SK-N-SH (cell line): ENCODE measurements around the gene TSPAN32.

Source experiments
- EP300 ChIP-seq, 2 experiments: IDR thresholded peaks; 2 replicates each; pipeline versions ENCODE4 v1.4.0 to v1.6.1; 2012; ENCODE audit warnings: borderline replicate concordance in 1 of 2, low read depth in 1 of 2, low read length in 1 of 2
- FOSL2 ChIP-seq: IDR thresholded peaks from 2 replicates; pipeline ENCODE4 v1.4.0; 2012; ENCODE audit warnings: low read depth, mild to moderate bottlenecking, moderate library complexity, borderline replicate concordance
- FOXJ3 ChIP-seq: sonication (generic); formaldehyde crosslinking; IDR thresholded peaks from 2 replicates; pipeline ENCODE4 v1.5.1; 2020; ENCODE audit warnings: mild to moderate bottlenecking, missing genetic modification reagents
- POLR2AphosphoS5 ChIP-seq: IDR thresholded peaks from 2 replicates; pipeline ENCODE4 v1.6.1; 2012; ENCODE audit warnings: low read depth, low read length
- TAF1 ChIP-seq: IDR thresholded peaks from 2 replicates; pipeline ENCODE4 v1.6.1; 2012; ENCODE audit warnings: low read depth, mild to moderate bottlenecking, low read length, moderate library complexity, borderline replicate concordance
- TEAD4 ChIP-seq: IDR thresholded peaks from 2 replicates; pipeline ENCODE4 v1.4.0; 2012; ENCODE audit warnings: mild to moderate bottlenecking, borderline replicate concordance; ENCODE audit not compliant: insufficient read depth
- TF ChIP-seq, protein P1 (sequence below): IDR thresholded peaks from 2 replicates; pipeline ENCODE4 v1.6.1; 2012; ENCODE audit warnings: mild to moderate bottlenecking, low read depth, low read length, moderate library complexity
- TF ChIP-seq, protein P2 (sequence below): fragments of 200-600 bp; sonication (generic); IDR thresholded peaks from 2 replicates; pipeline ENCODE4 v1.6.1; 2017; ENCODE audit warnings: antibody characterized with exemption, mild to moderate bottlenecking, moderate library complexity
- TF ChIP-seq, protein P3 (sequence below): IDR thresholded peaks from 2 replicates; pipeline ENCODE4 v1.4.0; 2012; ENCODE audit warnings: low read depth

DNA sequence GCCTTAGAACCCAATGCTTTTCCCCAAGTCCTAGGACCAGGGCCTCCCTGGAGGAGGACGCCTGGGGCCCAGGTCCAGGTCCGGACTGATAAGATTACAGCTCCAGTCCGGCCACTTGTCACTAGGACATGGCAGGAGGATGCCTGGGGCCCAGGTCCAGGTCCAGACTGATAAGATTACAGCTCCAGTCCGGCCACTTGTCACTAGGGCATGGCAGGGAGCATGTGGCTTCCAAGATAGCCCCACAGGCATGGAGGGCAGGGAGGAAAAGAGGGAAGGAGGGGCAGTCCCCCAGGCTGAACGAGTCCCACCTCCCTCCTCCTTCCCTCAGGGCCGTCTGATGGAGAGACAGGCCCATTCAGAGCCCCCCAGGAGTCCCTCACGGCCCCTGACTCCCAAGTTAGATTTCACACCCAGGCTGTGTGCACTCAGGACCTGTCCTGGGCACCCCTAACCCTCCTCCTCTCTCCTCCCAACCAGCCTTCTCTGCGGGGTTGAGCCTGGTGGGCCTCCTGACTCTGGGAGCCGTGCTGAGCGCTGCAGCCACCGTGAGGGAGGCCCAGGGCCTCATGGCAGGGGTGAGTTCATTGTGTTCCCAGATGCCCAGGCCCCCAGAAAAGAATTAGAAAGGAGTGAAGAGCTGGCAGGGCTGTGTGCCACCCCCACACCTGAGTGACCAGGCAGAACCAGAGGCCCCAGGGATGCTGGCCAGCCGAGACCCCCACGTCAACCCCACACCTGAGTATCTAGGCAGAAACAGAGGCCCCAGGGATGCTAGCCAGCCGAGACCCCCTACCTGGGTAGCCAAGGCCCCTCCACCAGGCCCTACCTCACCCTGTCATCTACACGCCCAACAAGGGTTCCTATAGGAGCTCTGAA lies 2.1 kb downstream of the TSPAN32 start:
- TF ChIP-seq, protein P1, sequence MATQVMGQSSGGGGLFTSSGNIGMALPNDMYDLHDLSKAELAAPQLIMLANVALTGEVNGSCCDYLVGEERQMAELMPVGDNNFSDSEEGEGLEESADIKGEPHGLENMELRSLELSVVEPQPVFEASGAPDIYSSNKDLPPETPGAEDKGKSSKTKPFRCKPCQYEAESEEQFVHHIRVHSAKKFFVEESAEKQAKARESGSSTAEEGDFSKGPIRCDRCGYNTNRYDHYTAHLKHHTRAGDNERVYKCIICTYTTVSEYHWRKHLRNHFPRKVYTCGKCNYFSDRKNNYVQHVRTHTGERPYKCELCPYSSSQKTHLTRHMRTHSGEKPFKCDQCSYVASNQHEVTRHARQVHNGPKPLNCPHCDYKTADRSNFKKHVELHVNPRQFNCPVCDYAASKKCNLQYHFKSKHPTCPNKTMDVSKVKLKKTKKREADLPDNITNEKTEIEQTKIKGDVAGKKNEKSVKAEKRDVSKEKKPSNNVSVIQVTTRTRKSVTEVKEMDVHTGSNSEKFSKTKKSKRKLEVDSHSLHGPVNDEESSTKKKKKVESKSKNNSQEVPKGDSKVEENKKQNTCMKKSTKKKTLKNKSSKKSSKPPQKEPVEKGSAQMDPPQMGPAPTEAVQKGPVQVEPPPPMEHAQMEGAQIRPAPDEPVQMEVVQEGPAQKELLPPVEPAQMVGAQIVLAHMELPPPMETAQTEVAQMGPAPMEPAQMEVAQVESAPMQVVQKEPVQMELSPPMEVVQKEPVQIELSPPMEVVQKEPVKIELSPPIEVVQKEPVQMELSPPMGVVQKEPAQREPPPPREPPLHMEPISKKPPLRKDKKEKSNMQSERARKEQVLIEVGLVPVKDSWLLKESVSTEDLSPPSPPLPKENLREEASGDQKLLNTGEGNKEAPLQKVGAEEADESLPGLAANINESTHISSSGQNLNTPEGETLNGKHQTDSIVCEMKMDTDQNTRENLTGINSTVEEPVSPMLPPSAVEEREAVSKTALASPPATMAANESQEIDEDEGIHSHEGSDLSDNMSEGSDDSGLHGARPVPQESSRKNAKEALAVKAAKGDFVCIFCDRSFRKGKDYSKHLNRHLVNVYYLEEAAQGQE, result no peak
- TF ChIP-seq, protein P2, sequence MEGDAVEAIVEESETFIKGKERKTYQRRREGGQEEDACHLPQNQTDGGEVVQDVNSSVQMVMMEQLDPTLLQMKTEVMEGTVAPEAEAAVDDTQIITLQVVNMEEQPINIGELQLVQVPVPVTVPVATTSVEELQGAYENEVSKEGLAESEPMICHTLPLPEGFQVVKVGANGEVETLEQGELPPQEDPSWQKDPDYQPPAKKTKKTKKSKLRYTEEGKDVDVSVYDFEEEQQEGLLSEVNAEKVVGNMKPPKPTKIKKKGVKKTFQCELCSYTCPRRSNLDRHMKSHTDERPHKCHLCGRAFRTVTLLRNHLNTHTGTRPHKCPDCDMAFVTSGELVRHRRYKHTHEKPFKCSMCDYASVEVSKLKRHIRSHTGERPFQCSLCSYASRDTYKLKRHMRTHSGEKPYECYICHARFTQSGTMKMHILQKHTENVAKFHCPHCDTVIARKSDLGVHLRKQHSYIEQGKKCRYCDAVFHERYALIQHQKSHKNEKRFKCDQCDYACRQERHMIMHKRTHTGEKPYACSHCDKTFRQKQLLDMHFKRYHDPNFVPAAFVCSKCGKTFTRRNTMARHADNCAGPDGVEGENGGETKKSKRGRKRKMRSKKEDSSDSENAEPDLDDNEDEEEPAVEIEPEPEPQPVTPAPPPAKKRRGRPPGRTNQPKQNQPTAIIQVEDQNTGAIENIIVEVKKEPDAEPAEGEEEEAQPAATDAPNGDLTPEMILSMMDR, result no peak
- peak; percentile 68; the same call in 1 of the 2 replicates for TF ChIP-seq FOXJ3
- no peak for TF ChIP-seq FOSL2
- no peak for TF ChIP-seq TAF1
- no peak for TF ChIP-seq POLR2AphosphoS5
- TF ChIP-seq EP300 (IDR thresholded peaks at IDR 0.05; ENCODE audit: borderline replicate concordance in 1 of 2, low read depth in 1 of 2, low read length in 1 of 2), result peak in 1 of 2 experiments; percentile 69; a peak in 2 of 4 replicates
- no peak for TF ChIP-seq TEAD4
- TF ChIP-seq, protein P3, sequence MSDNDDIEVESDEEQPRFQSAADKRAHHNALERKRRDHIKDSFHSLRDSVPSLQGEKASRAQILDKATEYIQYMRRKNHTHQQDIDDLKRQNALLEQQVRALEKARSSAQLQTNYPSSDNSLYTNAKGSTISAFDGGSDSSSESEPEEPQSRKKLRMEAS, result no peak
